ENCODE results near the gene POC1B.

DNA sequence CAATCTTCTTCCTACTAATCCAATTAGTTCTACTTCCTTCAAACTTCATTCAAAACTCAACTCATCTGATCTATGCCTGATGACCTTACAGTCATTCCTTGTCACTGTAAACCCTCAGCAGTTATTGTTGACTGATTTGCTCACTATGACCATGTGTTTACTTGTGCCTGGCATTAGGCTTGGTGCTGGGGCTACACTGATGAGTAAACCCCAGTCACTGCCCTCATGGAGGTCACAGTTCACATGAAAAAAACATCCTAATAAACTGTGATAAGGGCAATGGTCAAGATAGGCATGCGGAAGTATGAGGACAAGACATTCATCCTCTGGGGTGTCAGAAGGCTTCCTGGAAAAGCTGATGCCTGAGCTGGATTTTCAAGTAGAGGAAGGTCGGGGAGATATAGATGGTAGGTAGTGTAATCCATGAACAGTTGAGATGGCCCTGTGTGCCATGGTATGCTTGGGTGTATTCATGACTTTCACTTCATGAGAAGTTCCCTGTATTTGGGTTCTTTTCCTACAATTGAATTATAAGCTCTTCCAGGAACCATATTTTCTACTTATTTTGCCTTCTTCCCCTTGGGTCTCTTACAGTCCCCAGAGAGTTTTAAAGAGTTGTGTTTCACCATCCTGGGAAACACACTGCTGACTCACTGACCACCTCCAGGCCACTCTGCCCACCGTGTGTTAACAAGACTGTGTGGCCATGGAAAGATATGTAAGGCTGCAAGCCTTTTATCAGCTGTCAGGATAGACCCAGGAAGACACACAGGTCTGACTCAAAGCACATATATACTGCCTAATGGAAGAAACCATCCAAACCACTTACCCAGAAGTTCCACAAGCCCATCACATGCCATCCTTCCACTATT is 134.8 kb downstream of the POC1B start:
- TF ChIP-seq, protein P1, sequence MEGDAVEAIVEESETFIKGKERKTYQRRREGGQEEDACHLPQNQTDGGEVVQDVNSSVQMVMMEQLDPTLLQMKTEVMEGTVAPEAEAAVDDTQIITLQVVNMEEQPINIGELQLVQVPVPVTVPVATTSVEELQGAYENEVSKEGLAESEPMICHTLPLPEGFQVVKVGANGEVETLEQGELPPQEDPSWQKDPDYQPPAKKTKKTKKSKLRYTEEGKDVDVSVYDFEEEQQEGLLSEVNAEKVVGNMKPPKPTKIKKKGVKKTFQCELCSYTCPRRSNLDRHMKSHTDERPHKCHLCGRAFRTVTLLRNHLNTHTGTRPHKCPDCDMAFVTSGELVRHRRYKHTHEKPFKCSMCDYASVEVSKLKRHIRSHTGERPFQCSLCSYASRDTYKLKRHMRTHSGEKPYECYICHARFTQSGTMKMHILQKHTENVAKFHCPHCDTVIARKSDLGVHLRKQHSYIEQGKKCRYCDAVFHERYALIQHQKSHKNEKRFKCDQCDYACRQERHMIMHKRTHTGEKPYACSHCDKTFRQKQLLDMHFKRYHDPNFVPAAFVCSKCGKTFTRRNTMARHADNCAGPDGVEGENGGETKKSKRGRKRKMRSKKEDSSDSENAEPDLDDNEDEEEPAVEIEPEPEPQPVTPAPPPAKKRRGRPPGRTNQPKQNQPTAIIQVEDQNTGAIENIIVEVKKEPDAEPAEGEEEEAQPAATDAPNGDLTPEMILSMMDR (IDR thresholded peaks at IDR 0.05 in 8 of 11, conservative IDR thresholded peaks at IDR 0.05 in 3 of 11): no peak
- no peak for TF ChIP-seq POLR2A (IDR thresholded peaks at IDR 0.05)
- no peak for TF ChIP-seq POLR2AphosphoS5 (IDR thresholded peaks at IDR 0.05)
